Activated gamma-delta T cell treated with Interleukin-2 at 50 U/mL for 16 hours (primary cell): ENCODE measurements around the gene ZNF385B.

Experiments used
- DNase-seq: peaks from one replicate; pipeline ENCODE4 v3.0.0-alpha.2; 2020

The ZNF385B gene

DNA sequence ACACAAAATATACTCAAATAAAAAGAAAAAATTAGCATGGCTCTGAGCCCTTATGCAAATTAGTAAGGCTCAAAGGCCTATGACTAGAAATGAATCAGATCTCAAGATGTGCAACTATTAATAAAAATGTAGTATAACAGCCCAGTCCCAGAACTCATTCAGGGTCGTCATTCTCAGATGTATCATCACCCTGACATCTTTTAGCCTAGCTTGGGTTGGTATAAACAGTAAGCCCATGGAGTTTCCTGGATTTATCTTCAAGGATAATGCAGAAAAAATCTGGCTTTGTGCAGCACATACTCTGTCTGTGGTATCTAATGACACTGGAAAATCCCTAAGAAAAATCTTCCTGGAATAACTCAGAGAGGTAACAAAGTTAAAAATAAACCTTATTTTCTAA lies 239.3 kb downstream of the ZNF385B start:
- no peak for DNase-seq

DNA sequence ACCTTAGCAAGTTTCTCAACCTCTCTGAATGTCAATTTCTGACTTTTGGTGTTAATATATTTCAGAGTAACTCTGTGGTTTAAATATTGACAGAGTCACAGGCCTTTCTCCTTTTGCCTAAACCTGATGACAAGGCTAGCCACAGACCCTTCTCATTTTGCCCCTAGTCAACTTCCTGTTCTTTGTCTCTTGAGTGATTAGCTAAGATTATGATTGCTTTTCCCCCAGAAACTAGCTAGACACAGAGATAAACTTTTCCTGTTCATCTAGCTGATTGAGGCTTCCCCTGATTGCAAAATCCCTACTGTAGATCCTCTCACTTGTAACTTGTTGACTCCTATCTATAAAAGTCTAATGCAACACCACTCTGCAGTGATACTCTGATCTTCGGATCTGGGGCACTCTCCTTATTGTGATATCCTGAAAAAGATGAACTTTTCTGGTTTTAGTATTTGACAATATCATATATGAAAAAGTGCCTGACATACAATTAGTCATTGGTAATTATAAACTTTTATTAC lies 241.4 kb downstream of the ZNF385B start:
- DNase-seq = no peak

GRCh38 chr2:179614121-179614520 lies 247.3 kb downstream of the ZNF385B start:
- DNase-seq = no peak

DNA sequence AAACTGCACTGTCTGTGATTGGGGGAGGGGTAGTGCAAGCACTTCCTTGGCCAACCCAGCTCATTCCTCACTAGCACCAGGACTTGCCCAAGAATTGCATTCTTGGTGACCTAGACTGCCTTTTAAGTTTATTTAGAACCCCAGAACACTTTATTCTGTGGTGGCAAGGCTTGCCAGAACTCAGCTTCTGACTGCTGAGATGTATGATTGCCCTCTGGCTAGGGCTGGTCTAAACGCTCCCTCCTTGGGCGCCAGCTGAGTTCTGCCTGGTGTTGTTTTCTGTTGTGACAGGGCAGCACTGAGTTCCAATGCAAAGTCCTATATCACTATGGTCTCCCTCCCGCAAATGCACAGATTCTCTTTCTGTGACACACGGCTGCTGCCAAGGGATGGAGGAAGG lies 247.7 kb downstream of the ZNF385B start:
- DNase-seq = no peak

GRCh38 chr2:179613299-179613651 lies 248.1 kb downstream of the ZNF385B start:
- no peak for DNase-seq

DNA sequence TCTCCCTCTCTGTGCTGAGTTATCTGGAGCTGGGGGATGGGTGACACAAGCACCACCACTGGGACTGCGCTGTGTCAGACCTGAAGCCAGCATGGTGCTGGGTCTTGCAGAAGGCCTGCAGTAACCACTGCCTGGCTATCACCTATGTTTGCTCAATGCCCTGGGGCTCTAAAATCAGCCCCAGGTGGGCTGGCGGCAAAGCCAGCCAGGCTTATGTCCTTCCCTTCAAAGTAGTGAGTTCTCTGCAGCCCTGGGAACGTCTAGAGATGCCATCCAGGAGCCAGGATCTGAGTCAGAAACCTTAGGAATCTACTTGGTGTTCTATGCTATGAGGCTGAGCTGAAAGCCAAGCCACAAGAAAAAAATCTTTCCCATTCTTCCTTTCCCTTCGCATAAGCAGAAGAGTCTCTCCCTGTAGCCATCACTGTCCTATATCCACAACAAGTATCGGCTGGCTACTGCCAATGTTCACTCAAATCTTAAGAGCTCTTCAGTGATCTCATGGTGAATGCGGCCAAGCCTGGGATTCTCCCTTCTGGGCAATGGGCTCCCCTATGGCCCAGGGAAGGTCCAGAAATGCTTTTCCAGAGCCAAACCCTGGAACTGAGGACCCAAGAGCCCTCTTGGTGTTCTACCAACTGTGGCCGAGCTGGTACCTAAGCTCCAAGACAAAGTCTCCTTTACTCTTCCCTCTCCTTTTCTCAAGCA lies 248.7 kb downstream of the ZNF385B start:
- no peak for DNase-seq

GRCh38 chr2:179612108-179612507 lies 249.3 kb downstream of the ZNF385B start:
- DNase-seq = no peak

DNA sequence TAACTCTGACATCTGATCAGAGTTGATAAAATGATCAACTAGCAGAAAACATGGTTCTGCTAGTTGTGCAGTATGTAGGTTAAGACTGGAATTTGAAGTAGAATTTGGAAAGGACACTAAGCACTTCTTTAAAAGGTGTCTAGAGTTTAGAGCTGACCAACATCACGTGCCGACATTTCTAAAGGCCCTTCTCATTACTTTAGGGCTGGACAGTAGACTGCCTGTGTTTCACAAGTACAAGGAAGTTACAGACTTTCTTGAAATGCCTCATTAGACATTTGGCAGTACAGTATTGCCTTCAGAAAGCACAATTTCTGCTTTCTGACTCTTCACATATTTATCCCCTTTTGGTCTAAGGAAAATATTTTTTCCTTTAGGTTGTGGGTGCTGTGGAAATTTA lies 255.3 kb downstream of the ZNF385B start:
- no peak for DNase-seq

DNA sequence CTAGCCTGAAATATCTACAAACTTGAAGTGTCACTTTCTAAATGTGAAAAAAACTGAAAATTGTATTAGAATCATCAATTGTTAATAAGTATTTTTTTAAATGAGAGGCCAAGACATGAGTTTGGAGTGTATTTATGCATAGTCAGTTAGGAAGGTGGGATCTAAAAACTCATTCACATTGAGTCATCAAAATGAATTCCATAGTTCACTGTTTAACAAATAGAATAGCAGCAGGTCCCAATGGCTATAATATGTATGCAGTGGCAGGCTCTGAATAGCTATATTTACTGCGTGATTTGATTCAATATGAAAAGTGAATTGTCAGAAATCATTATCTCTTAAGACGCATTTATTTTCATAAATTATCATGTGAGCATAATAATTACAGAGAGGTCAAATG lies 256.1 kb downstream of the ZNF385B start:
- DNase-seq = no peak

GRCh38 chr2:179604598-179604997 lies 256.8 kb downstream of the ZNF385B start:
- no peak for DNase-seq

GRCh38 chr2:179602452-179602851 lies 259.0 kb downstream of the ZNF385B start:
- no peak for DNase-seq

- DNase-seq = no peak
Measured at GRCh38 chr2:179596018-179596417, 265.4 kb downstream of the ZNF385B start.

DNA sequence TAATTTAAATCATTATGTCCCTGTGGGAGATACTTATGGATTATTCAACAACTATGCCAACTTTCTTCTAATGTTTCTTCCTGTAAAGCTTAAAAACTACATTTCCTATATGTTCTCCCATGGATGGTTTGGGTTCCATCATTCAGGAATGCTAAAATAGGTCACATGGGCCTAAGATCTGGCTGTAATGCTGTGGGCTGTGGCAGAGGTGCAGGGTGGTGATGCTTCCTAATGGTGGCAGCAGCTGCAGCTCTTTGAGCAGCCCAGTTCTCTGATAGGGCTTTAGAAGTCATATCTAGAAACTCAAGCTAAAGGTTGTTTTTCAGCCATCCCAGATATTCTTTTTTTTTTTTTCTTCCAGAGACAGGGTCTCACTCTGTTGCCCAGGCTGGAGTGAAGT lies 266.1 kb downstream of the ZNF385B start:
- DNase-seq = no peak

GRCh38 chr2:179594268-179595112 lies 266.9 kb downstream of the ZNF385B start:
- DNase-seq = no peak

- no peak for DNase-seq
Measured at GRCh38 chr2:179593323-179593722, 268.1 kb downstream of the ZNF385B start.

- DNase-seq = no peak
Measured at GRCh38 chr2:179592167-179592936, 269.1 kb downstream of the ZNF385B start.

DNA sequence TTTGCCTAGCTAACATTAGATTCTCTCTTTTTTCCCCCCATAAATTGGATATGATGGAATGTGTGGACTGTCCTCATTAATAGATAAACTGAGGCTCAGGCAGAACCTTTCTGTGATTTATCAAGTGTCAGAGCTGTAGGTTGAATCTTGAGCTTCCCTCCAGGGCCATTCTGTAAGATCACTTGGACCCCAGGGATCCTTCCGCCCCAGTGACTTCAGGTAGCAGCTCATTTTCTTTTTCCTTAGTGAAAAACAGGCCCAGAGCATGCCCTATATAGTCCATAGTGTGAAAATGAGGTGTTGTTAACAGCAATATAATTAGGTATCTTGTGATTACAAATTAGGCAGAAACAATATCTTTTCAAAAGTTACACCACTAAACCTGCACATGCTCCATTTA lies 269.7 kb downstream of the ZNF385B start:
- no peak for DNase-seq

GRCh38 chr2:179588486-179589145 lies 272.8 kb downstream of the ZNF385B start:
- DNase-seq = no peak

- no peak for DNase-seq
Measured at GRCh38 chr2:179584760-179585159, 276.7 kb downstream of the ZNF385B start.

GRCh38 chr2:179581605-179582004 lies 279.8 kb downstream of the ZNF385B start:
- DNase-seq = no peak

DNA sequence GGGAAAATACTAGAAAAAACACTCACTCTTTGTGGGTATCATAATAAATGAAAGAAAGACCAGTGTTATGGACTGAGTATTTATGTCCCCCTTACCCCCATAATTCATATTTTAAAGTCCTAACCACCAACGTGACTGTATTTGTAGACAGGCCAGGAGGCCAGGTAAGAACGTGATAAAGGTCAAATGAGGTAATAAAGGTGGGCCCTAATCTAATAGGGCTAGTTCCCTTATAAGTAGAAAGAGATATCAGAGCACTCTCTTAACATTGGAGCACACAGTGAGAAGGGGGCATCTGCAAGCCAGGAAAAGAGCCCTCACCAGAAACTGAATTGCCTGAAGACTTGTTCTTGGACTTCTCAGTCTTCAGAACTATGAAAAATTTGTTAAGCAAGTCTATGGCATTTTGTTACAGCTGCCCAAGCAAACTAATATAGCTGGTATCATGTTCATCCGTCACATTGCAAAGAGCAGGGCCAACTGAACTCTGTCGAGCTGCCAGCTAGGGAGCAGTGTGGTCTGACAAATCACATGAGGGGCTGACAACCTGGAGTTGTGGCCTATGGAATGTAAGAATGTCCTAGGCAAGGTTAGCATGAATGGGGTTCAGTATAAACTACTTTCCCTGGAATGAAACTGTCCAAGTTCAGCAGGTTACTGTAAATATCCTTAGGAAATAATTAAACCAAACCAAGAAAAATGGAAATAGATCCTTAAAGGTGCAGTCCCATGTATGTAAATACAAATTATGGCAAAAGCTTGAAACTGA lies 280.9 kb downstream of the ZNF385B start:
- DNase-seq = no peak

GRCh38 chr2:179579800-179580199 lies 281.6 kb downstream of the ZNF385B start:
- DNase-seq = no peak
